GM18508 (cell line): ENCODE measurements around the gene SNAP47.

Experiments
- ATAC-seq: cut with Tn5 transposase; IDR thresholded peaks from one replicate; pipeline ENCODE4 v1.9.1; 2021; ENCODE audit warnings: moderate number of reproducible peaks; ENCODE audit not compliant: insufficient read depth, unreplicated experiment

The SNAP47 gene

DNA sequence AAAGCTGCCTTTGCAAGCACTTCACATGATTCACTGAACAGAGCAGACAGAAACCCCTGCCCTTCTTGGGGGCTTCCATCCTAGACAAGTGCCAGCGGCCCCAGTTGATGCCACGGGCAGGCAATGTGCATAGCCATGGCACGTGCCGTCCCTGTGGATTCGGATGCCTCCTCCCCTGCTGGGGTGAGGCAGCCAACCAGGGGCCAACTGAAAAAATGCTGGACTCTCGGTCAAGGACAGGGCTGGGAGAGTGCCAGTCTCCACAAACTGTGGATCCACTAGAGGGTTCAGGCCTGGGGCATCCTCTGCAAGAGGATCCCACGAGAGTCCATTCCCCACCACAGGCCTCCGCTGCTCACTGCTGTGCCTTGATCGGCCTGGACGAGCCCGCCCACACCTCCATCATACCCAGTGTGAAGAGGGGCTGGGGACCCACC, 4.0 kb upstream of the SNAP47 start:
- ATAC-seq: no peak

DNA sequence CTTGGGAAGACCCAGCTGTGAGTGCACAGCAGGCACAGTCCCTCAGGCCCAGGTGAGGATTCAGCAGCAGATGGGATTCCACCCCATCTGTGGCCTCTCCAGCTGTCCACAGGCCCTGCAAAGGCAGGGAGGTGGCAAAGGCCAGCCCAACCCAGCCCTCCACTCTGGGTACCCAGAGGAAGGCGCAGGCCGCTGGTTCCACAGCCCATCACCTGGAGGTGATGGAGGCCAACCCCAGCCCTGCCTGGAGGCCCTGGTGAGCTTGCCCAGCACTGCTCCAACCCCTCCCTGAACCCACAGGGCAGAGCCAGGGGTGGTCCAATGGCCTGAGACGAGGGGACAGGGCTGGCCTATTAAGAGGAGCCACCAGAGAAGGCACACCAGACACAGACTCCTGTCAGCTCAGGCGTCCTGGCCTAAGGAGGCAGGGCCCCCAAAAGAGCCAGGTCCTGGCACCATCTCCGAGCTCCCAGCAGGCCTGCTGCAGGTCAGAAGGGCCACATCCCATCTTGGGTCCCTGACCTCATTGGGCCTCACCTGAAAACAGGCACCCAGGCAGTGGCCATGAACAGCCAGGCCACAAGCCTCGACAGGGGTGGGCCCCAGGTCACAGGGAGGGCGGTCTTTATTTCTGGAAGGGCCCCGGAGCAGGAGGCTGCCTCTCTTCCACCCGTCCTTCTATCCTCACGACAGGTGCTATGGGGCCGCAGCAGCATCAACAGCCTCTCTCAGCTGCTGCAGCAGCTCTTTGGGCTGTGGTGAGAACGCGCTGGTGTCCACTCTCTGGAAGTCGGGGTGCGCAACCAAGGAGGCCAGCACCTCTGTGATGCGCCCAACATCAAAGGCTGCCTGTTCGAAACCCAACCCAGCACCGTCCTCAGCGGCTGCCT, 3.3 kb upstream of the SNAP47 start:
- ATAC-seq: no peak

DNA sequence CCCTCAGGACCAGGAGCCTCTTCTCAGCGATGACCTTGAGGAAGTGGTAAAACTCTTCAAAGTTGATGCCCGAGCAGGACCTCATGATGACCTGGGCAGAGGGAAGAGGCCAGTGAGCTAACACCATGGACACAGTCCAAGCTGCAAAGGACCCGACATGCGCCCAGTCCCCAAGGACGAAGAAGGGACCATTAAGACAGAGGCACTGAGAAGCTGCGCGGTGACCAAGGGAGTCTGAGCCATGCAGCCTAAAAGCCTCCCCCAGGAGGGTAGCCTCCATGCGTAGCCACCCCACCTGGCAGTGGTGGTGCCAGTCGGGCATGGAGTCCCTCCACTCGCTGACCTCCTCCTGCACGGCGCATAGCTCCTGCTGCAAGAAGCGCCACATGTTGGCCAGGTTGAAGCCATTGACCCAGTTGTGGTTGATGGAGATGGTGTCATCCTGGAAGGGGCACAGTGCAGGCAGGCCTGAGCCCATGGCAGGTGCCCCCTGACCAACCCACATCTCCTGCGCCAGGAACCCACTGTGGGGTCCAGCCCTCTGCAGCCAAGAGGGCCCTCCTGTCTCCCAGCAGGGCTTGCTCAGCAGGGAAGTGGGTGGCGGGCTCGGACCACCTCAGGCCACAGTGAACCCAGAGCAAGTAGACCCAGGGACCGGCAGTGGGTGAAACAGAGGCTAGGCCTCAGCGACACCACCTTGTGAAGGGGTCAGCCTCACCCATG, 2.5 kb upstream of the SNAP47 start:
- no peak for ATAC-seq

DNA sequence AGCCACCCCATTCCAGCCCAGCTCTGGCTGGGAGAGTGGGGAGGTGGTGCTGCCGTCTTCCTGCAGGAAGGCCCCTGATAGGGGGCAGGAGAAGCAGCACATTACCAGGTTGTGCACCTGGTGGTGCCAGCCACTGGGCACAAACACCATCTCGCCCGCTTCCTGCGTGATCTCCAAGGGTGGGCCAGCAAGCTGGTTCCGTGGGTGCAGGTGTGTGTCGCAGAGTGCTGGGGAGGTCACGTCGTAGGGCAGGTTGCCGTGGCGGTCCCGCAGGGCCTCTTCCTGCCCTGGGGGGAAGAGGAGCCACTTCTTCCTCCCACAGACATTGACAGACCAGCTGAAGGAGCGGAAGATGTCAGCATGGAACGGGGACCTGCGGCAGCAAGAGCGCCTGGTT, 1.9 kb upstream of the SNAP47 start:
- ATAC-seq: no peak

DNA sequence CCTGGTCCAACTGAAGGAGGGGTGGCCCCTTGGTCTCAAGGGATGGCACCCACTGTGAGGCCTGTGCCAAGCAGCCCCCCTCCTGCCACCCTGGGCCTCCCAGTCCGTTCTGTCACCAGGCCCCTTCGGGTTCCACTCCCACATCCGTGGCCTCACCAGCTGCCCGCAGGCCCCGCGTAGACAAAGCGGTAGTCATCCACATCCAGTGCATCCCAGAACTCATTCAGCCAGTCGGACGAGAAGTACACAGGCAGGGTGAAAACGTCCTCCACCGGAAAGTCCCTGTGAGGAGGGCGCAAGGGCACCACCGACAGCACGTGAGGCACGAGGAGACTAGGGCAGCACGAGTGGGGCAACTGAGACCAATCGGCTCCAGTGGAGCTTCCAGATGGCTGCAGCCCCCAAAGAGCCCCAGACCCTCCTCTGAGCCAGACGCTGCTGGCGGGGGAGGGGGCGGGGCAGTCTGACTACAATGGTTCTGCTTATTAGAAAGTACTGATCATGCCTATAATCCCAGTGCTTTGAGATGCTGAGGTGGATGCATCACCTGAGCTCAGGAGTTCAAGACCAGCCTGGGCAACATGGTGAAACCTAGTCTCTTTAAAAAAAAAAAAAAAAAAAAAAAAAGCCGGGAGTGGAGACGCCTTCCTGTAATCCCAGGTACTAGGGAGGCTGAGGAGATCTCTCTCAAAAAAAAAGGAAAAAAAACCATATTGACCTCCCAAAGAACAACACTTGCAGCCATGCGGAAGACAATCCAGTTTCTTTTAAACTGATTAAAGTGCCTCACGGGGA, 1.3 kb upstream of the SNAP47 start:
- no peak for ATAC-seq

DNA sequence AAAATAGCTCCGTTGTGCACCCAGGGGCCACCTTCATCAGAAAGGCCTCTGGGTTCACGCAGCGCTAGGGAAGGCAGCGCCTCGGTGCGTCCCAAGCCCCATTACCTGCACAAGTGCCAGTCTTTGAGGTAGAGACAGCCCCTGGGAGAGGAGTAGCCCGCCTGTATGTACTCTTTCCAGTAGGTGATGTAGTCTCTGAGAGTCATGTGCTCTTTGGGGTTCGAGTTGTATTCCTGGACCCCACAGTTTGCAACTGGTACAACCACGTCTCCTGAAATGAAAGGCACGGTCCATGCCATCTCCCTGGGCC, 734 bp upstream of the SNAP47 start:
- ATAC-seq: no peak

DNA sequence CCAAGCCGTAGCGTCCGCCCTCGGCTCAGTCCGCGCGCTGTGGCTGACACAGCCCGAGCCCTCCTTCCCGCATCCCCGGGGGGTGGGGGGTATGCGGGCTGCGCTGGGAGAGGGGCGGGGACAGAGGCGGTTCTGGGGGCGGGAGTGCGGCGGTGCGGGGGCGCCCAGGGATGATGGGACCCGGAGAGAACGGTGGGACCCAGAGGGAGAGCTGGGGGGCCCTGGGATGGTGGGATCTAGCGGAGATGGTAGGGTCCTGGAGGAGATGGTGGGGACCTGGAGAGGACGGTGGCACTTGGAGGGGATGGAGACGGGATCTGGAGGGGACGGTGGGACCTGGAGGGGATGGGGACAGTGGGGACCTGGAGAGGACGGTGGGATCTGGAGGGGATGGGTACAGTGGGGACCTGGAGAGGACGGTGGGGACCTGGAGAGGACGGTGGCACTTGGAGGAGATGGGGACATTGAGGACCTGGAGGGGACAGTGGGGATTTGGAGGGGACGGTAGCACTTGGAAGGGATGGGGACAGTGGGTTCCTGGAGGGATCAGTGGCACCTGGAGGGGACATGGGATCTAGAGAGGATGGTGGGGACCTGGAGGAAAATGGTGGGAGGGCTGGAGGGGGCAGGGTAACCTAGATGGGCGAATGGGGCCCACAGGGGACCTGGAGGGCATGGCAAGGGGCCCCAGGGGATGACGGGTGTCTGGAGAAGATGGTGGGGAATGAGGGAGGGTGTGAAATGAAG, 477 bp downstream of the SNAP47 start:
- ATAC-seq: no peak

DNA sequence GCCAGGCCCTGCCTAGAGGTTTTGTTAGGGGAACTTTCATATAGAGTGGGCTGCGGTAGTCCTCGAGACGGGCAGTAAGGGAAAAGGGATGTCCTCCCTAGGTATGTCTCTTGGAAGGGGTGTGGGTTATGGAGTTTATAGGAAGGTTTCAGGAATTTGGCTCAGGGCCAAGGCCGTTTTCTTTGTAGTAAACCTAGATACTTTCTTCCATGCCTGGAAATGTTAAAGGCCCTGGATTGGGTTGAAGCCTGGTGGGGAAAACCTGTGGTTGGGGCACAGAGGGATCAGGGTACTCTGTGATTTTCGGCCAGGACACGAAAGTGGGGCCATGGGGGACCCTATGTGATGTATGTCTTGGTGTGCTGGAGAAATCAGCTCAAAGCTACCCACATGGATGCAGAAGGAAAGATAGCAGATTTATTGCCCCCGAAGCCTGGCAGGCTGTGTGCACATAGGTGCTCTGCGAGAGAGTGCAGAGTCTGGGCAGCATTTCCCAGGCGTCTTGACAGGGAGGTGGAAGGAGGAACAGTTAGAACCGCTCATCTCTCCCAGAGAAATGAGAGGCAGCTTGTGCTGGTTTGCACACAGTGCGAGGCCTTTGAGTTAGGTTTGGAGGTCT, 1.7 kb downstream of the SNAP47 start:
- ATAC-seq: no peak

DNA sequence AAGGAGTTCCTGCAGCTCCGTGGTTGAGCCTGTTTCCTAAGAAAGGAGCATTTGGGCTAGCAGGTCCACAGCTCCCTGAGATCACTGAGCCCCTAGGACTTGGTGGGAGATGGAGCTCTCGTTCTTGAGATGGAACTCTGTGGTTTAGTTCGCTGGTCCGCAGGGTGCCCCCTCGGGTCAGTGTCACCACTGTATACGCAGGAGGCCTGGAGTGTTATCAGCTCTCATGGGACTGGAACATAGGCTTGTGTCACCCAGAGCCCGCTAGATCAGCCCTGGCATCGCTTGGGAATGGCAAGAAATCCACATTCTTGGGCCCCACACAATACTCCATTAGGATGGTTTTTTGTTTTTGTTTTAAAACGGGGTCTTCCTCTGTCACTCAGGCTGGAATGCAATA, 3.6 kb downstream of the SNAP47 start:
- ATAC-seq: no peak

DNA sequence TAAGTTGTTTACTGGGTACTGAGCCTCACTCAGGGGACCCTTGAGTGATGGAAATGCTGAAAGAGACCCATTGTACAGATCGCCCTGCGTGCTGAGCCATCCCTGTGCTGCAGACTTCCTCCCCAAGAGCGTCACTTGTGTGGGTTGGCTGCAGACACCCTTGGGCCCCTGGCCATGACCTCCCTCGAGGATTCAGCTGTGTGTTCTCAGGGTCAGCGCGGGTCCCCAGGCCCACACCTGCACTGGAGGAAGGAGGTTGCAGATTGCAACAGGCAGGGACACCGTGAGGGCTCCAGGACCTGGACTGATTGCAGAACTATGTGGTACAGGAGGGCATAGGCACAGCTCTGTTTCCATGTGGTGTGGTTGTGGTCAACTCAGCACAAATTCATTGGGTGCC, 4.4 kb downstream of the SNAP47 start:
- ATAC-seq: no peak

DNA sequence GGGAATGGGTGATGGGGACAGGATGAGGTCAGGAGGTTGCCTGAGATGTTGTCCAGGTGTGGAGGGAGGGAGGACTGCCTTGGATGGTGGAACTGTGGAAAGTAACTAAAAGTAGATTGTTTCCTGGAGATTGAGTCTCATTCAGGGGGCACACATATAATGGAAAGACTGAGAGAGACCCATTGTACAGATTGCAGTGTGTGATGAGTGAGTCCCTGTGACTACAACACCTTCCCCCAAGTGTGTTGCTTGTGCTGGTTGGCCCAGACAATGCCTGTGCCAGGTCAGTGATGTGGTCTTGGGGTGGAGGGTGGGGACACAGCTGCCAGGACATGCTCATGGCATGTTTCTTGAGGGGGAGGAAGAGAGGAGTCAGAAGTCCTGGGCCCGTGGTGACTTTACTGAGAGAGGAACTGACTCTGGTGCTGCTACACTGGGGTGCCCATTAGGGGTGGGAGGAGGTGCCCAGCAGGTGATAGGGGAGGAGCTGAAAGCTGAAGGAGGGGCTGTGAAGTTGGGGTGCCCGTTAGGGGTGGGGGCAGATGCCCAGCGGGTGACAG, 5.2 kb downstream of the SNAP47 start:
- no peak for ATAC-seq

DNA sequence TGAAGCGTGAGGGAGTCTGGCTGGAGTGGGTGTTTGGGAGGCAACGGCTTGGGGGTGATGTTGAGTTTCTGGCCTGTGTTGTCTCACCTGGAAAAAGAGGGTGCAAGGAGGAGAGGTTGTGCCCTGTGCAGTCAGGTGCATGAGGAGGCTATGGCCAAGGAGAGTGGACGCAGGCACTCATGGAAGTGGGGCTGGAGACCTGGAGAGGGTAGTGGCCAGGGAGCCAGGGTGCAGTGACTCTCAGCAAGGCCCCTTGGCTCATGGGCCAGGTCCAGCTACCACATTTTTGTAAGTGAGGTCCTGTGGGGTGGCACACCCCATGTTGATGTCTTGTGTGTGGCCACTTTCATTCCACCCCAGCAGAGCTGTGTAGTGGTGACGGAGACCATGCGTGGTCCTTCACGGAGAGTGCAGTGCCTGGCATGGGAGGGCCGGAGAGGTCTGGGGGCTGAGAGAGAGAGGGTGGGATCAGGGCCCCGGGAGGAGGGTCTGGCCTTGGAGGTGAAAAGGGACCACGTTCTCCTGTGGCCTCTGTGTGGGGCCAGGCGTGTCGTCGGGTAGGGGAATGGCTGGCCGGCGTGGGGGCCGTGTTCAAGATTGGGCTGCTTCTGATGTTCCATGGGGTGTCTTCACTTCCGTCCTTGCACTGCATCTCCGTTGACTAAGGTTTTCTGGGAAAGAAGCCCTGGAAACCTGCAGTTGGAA, 6.1 kb downstream of the SNAP47 start:
- ATAC-seq: no peak

DNA sequence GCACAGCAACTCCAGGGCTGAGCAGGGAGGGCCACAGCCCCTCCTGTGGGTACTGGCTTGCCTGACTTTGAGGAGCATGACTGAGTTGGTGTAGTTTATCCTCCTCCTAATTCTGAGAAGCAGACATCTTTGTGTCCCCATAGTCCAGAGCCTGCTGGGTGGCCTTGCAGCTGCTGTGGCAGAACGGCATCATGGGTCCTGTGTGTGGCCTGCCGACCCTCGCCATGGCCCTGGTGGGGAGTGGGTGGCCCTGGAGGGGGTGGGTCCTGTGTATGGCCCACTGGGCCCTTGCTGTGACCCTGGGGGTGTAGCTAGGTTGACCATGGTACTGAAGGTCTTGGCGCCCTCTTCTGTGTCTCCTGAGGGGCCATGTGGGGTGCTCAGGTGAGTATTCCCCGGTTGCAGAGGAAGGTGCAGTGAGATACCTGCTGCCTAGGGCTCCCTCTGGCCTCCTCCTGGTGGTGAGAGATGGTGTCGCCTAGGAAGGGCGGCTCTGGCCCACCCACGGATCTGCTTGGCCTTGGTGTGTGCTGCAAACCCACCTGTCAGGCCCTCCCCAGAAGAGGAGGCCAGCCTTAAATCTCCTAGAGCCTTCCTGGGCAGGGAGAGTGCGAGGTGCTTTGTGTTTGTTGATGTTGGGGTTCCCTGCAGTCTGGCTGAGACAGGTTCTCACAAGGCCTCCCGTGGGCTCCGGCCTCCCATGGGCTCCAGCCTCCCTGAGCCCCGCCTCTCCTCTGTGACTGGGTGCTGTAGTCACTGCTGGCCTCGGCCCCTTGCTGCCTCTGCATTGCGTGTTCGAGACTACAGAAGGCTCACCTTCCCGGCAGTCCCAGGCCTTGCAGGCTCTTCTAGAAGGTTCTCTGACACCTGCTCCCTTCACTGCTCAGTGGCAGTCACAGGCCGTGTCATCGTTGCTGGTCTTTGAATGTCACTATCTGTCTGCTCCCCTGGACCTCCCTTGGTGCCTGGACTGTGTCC, 7.8 kb downstream of the SNAP47 start:
- ATAC-seq: no peak

DNA sequence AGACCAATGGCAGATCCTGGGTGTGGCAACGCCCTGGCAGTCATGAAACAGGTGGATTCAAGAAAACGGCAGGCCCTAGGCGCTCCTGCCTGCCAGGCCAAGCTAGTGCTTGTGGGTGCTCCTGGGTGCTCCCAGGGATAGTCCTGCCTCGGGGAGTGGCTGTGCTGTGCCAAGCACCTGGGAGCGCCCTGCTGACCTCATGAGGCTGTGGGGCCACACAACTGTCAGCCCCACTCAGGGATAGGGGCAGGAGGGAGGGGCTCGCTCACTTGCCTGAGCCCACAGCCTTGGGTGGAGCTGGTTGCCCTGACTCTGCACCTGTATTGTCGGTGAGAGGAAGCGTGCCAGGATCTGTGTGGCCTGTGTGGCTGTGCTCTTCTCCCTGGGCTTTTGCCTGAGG, 9.4 kb downstream of the SNAP47 start:
- ATAC-seq: no peak

DNA sequence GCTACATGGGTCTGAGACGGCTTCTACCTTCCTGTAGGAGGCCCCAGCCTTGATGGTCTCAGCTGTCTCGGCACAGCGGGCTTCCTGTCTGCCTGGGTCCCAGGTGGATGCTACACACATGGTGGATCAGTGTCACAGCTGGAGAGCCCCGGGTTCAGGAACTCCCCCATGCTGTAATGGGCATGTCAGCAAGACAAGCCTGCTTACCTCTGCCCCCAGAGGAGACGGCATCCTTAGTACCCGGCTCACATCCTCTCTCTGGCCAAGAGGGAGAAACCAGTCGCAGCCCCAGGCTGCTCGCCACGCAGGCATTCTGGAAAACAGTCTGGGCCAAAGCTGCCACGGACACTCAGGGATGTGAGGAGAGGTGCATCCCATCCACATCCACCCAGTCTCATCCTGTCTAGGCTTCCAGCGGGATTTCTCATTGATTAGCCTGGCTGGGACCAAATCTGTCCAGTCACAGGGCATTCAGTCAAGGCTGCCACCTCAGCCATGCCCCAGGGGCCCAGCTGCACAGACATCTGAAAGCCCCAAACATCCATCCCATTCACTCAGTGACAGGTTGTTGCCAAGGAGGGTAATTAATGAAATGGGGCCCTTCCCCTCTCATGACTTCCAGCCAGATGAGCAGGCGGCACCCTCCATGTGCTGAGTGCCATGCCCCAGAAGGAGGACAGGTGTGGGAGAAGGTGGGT, 10.5 kb downstream of the SNAP47 start:
- no peak for ATAC-seq

DNA sequence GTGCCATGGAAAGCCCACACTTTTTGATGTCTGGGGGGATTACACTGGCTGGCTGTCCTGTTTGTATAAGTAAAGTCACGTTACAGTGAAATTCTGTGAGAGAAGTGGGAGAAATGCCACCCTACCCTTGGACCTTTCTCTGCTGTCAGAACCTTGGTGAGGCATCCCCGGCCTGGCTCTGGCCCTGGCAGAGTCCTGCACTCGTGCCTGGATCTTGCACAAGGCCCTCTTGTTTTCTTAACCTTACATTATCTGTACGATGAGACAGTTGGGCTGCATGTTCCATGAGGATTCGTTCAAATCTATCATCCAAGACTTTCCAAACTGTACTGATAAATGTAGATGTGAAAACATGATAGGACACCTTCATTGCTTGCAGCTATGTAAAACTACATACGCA, 11.4 kb downstream of the SNAP47 start:
- no peak for ATAC-seq

DNA sequence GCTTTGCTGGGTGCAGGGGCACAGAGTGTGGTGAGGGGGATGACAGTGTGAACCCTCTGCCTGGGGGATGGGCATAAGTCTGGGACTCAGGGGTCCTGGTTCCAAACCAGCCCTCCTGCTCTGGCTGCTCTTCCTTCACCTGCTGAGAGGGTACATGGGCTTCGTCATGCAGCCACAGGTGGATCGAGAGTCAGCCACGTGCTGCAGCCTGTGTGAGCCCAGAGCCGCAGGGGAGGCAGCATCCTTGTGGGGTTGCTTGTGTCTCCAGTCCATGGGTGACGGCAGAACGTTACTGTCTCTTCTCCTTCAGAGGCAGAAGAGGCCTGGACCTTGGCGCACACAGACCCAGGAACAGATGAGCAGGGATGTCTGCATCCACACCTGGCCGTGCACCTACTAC, 12.1 kb downstream of the SNAP47 start:
- no peak for ATAC-seq
